ENCODE measurements around the gene NUP62.
A peak's percentile ranks its signal among the peaks of the same experiment; 100 is the strongest.

NUP62 gene

GRCh38 chr19:49866933-49867782 lies 62.1 kb downstream of the NUP62 start, which contains the start of gene PNKP:
Gene PNKP (minus strand): TSS chr19:49867576. CDS start chr19:49867204, 372 bp downstream.
- peak; percentile 94 for DNase-seq (ENCODE audit: low spot score)

- DNase-seq (ENCODE audit: low spot score) = no peak
Measured at GRCh38 chr19:49864890-49865289, 64.4 kb downstream of the NUP62 start.

GRCh38 chr19:49863935-49864320 lies 65.4 kb downstream of the NUP62 start:
- no peak for DNase-seq (ENCODE audit: low spot score)

- no peak for DNase-seq (ENCODE audit: low spot score)
Measured at GRCh38 chr19:49863254-49863934, 65.9 kb downstream of the NUP62 start.

GRCh38 chr19:49862391-49863253 lies 66.7 kb downstream of the NUP62 start:
- DNase-seq (ENCODE audit: low spot score) = no peak

GRCh38 chr19:49861541-49862378 lies 67.5 kb downstream of the NUP62 start:
- no peak for DNase-seq (ENCODE audit: low spot score)

GRCh38 chr19:49861107-49861506 lies 68.2 kb downstream of the NUP62 start:
- no peak for DNase-seq (ENCODE audit: low spot score)

GRCh38 chr19:49860336-49861102 lies 68.8 kb downstream of the NUP62 start:
- DNase-seq (ENCODE audit: low spot score) = no peak

- DNase-seq (ENCODE audit: low spot score) = no peak
Measured at GRCh38 chr19:49859682-49860335, 69.5 kb downstream of the NUP62 start.

- no peak for DNase-seq (ENCODE audit: low spot score)
Measured at GRCh38 chr19:49858088-49858985, 71.0 kb downstream of the NUP62 start.

GRCh38 chr19:49857838-49858087 lies 71.5 kb downstream of the NUP62 start:
- DNase-seq (ENCODE audit: low spot score) = no peak

- no peak for DNase-seq (ENCODE audit: low spot score)
Measured at GRCh38 chr19:49857061-49857837, 72.1 kb downstream of the NUP62 start.

Measured in AG08395 (cell line).